T-cell (primary cell): ENCODE measurements around the gene SSH3. TPM values are rescaled to one million over a fixed set of nuclear protein-coding genes. Genes with fewer than 3 reads are reported as not detected.

Experiments
- ATAC-seq, 4 experiments: fragments of 200-7000 bp in 3 of 4; fragments of 150-1000 bp in 1 of 4; cut with Tn5 transposase; replicated peaks in 1 of 4; 1 replicate in 3 of 4; 2 replicates in 1 of 4; pipeline ENCODE4 v1.10.0; 2021; ENCODE audit warnings: moderate library complexity in 3 of 4, mild to moderate bottlenecking in 2 of 4, moderate number of reproducible peaks in 1 of 4
- CTCF ChIA-PET, 2 donors: fragments of 300-600 bp; sonication (Branson Sonifier 250); formaldehyde crosslinking; loops; one replicate each; lab custom pipeline; 2022; ENCODE audit warnings: antibody characterized with exemption in 2 of 2; lab: Charles Lee
- POLR2A ChIA-PET, 2 donors: fragments of 300-600 bp; sonication (Branson Sonifier 250); formaldehyde crosslinking; loops; one replicate each; lab custom pipeline; 2022; ENCODE audit warnings: antibody characterized with exemption in 2 of 2; lab: Charles Lee
- DNase-seq, 35 experiments: peaks; one replicate each; pipeline versions ENCODE4 v3.0.0 to v3.0.0-alpha.2; 2013 to 2023
- H3K27ac ChIP-seq: one replicate; pipeline ENCODE4 v1.5.1; 2013; ENCODE audit warnings: low read length
- H3K27me3 ChIP-seq, 2 experiments: replicated peaks in 1 of 2; 1 replicate in 1 of 2; 2 replicates in 1 of 2; pipeline versions ENCODE4 v1.6.1 to v1.7.0; 2013; ENCODE audit warnings: low read length in 1 of 2, mixed read lengths in 1 of 2; ENCODE audit not compliant: control insufficient read depth in 2 of 2, insufficient read depth in 2 of 2; ENCODE audit errors: extremely low read depth in 1 of 2
- H3K36me3 ChIP-seq, 2 donors: 1 replicate in 1 of 2; 2 replicates in 1 of 2; pipeline versions ENCODE4 v1.6.1 to v1.7.0; 2013; ENCODE audit warnings: low read length in 1 of 2; ENCODE audit not compliant: control insufficient read depth in 2 of 2, insufficient read depth in 1 of 2; ENCODE audit errors: extremely low read depth in 1 of 2
- H3K4me1 ChIP-seq, 2 experiments: 1 replicate in 1 of 2; 2 replicates in 1 of 2; pipeline versions ENCODE4 v1.6.1 to v1.7.0; 2013; ENCODE audit warnings: low read length in 2 of 2, mixed read lengths in 1 of 2; ENCODE audit not compliant: insufficient read depth in 2 of 2, control insufficient read depth in 1 of 2; ENCODE audit errors: extremely low read depth in 1 of 2
- H3K4me3 ChIP-seq, 2 donors: 1 replicate in 1 of 2; 2 replicates in 1 of 2; pipeline versions ENCODE4 v1.5.1 to v1.7.0; 2013; ENCODE audit warnings: mild to moderate bottlenecking in 2 of 2, low read length in 1 of 2, moderate library complexity in 1 of 2; ENCODE audit not compliant: control insufficient read depth in 1 of 2; ENCODE audit errors: extremely low read depth in 1 of 2
- H3K9me3 ChIP-seq: 2 replicates; pipeline ENCODE4 v1.7.0; 2013
- H3K27ac Mint-ChIP-seq, 2 donors: one replicate each; pipeline ENCODE4 v1.8.0; 2020 to 2021; ENCODE audit warnings: mild to moderate bottlenecking in 2 of 2, mixed read lengths in 2 of 2
- H3K27me3 Mint-ChIP-seq, 2 donors: one replicate each; pipeline ENCODE4 v1.8.0; 2021 to 2022; ENCODE audit warnings: mixed read lengths in 2 of 2
- H3K36me3 Mint-ChIP-seq: one replicate; pipeline ENCODE4 v1.8.0; 2021; ENCODE audit warnings: mixed read lengths
- H3K4me1 Mint-ChIP-seq, 3 donors: one replicate each; pipeline ENCODE4 v1.8.0; 2020 to 2022; ENCODE audit warnings: mixed read lengths in 3 of 3, mild to moderate bottlenecking in 1 of 3
- H3K4me3 Mint-ChIP-seq, 3 donors: one replicate each; pipeline ENCODE4 v1.8.0; 2020 to 2022; ENCODE audit warnings: mild to moderate bottlenecking in 3 of 3, mixed read lengths in 3 of 3, moderate library complexity in 3 of 3
- H3K9me3 Mint-ChIP-seq, 3 donors: one replicate each; pipeline ENCODE4 v1.8.0; 2020 to 2022; ENCODE audit warnings: mixed read lengths in 3 of 3
- WGBS: methylation state at CpG from one replicate; pipeline ENCODE4 v1.1.5; 2013; ENCODE audit warnings: missing lambda C conversion rate; ENCODE audit not compliant: insufficient coverage; 5-methylcytosine and 5-hydroxymethylcytosine counted together
- total RNA-seq, 35 experiments: library from RNA in 6 of 35; stranded (reverse) in 6 of 35; fragments of 120-200 nt in 1 of 35; gene quantifications; one replicate each; pipeline versions ENCODE4 v1.2.1 to v1.2.4 and lab custom pipeline; 2013 to 2026

The SSH3 gene
- total RNA-seq, 5 donors from 2014 or later (not counting 1 experiment from before 2014, with no cell fraction given) = 11.5 to 30.9 (median 26.7) TPM

DNA sequence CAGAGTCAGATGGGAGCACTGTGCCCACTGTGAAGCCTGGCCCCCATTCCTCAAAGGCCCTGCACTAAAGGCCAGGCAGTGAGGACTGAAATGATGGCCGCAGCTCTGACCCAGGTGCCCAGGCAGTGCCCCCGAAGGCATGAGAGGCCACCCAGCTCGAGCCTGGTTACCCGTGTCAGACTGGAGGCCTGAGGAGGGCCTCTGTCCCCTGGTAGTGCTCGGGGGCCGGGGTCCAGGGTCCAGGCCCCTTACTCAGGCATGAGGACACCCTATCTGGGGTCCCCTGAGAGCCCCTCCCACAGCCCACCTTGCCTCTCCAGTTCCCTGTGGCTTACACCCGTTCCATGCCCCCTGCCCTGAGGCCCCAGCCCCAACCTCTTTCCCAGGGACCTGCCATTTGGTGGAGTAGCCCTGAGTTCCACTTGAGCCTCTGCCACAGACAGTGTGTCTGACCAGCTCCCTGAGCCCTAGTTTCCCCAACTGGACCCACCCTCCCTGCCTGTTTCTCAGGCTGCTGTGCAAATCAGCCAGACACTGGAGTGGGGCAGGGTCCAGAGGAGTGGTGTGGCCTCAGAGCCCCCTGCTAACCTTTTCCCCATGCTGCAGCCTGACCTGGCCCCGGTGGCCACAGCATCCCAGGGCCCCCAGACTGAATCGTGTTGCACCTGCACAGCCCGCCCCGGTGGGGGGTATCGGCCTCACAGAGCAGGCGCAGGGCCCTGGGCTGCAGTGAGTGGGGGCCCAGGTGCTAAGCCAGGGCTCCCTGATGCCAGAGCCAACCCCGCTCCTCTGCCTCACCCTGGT lies 25.0 kb upstream of the SSH3 start:
- H3K4me1 ChIP-seq = peaks cover 47 to 100% of the 10 kb centered on the region in 2 experiments
- peak overlapping the region; percentile 49 to 58 for H3K4me3 ChIP-seq
- ChIA-PET POLR2A (interaction anchor here in 1 of 2 donors (1.1 kb wide), 1 partner anchor 9 kb away, joined by 4 read pairs; no protein-coding TSS in a partner anchor), CTCF (interaction anchor here (0.5 to 1.6 kb wide), 6 partner anchors 10 to 435 kb away, joined by 3 to 9 read pairs (median 4); no protein-coding TSS in a partner anchor)
- DNase-seq = peak in 1 of 35 experiments; percentile 5
- no peak for ATAC-seq
- Mint-ChIP-seq H3K4me1 (peaks cover 64 to 83% (median 75%) of the 10 kb centered on the region in 3 donors), H3K27ac (peak overlapping the region; percentile 98 to 99), H3K4me3 (peak overlapping the region; percentile 70 to 99 (median 77)), H3K27me3 (no peaks in the 10 kb centered on the region), H3K36me3 (peaks cover 22% of the 10 kb centered on the region), H3K9me3 (no peaks in the 10 kb centered on the region)
- H3K27ac ChIP-seq = peak overlapping the region; percentile 91
- 59% methylated on average over 12 of the region's 14 CpGs for WGBS
- no peaks in the 10 kb centered on the region for H3K9me3 ChIP-seq
- H3K27me3 ChIP-seq = no peaks in the 10 kb centered on the region
- H3K36me3 ChIP-seq = peaks cover 27 to 84% of the 10 kb centered on the region in 2 donors

DNA sequence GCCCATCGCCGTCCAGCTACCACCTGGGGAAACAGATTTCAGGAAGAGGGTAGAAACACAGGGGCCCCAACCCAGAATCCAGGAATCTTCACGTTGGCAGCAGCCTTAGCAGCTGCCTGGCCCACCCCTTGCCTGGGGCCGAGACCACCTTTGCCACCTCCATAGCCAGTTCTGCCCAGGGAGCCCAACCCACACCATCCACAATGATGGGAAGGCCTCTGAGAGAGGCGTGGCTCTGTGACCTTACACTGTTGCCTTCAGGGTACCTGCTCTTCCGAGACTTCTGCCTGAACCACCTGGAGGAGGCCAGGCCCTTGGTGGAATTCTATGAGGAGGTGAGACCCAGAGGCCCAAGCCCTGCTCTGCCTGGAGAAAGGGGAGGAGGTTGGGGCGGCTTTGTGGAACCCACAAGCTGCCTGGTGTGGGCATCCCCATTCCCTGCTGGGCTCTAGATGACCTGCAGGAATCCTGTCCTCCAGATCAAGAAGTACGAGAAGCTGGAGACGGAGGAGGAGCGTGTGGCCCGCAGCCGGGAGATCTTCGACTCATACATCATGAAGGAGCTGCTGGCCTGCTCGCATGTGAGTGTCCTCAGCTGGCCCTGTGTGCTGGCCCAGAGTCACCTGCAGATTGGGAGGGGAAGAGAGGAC lies 24.3 kb upstream of the SSH3 start:
- Histone ChIP-seq H3K4me3 (no peak overlapping the region), H3K27me3 (no peaks in the 10 kb centered on the region), H3K27ac (peak overlapping the region; percentile 91), H3K9me3 (no peaks in the 10 kb centered on the region), H3K4me1 (peaks cover 43 to 100% of the 10 kb centered on the region in 2 experiments), H3K36me3 (peaks cover 34 to 88% of the 10 kb centered on the region in 2 donors)
- H3K4me3 Mint-ChIP-seq = peak overlapping the region in 2 of 3 donors; percentile 43 to 99
- ChIA-PET POLR2A (no interaction called here), CTCF (no interaction called here)
- ATAC-seq (no peak), DNase-seq (peak in 1 of 35 experiments; percentile 2)
- no peaks in the 10 kb centered on the region for H3K9me3 Mint-ChIP-seq
- peaks cover 26% of the 10 kb centered on the region for H3K36me3 Mint-ChIP-seq
- H3K27me3 Mint-ChIP-seq = no peaks in the 10 kb centered on the region
- peaks cover 63 to 80% (median 73%) of the 10 kb centered on the region in 3 donors for H3K4me1 Mint-ChIP-seq
- WGBS = 88% methylated on average over 9 of the region's 14 CpGs
- H3K27ac Mint-ChIP-seq = peak overlapping the region; percentile 98 to 99

DNA sequence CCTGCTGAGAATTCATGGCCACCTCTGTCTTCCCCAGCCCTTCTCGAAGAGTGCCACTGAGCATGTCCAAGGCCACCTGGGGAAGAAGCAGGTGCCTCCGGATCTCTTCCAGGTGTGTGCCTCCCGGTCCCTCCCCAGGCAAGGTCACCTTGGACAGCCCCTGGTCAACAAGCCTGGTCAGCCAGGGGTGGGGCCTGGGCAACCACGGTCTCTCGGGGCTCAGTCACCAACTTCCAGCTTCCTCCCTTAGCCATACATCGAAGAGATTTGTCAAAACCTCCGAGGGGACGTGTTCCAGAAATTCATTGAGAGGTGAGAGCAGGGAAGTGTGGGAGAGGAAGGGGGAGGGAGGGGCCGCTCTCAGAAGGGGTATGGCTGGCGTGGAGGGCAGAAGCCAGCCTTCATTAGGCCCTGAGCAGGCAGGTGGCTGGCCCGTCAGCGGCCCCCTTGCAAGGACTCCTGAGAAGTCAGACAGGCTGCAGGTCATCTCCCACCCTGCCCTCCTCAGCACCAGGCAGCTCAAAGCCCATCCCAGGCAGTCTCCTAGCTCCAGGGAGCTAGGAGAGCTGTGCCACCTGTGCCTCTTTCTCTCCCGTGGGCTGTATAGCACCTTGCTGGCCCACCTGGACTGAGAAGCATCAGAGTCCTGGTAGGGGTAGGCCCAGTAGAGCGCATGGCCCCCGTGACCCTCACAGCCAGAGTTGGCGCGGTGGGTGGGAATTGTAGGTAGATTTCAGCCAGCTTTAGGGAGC lies 23.6 kb upstream of the SSH3 start:
- H3K36me3 ChIP-seq = peaks cover 39 to 91% of the 10 kb centered on the region in 2 donors
- peak in 1 of 35 experiments; percentile 2 for DNase-seq
- peak overlapping the region; percentile 91 for H3K27ac ChIP-seq
- Mint-ChIP-seq H3K27me3 (no peaks in the 10 kb centered on the region), H3K9me3 (no peaks in the 10 kb centered on the region), H3K4me1 (peaks cover 56 to 74% (median 67%) of the 10 kb centered on the region in 3 donors), H3K27ac (peak overlapping the region; percentile 98 to 99), H3K4me3 (peak overlapping the region in 1 of 3 donors; percentile 99), H3K36me3 (peaks cover 27% of the 10 kb centered on the region)
- no peaks in the 10 kb centered on the region for H3K27me3 ChIP-seq
- CTCF ChIA-PET = no interaction called here
- H3K9me3 ChIP-seq = no peaks in the 10 kb centered on the region
- H3K4me3 ChIP-seq = no peak overlapping the region
- peaks cover 41 to 100% of the 10 kb centered on the region in 2 experiments for H3K4me1 ChIP-seq
- 86% methylated on average over 14 of the region's 17 CpGs for WGBS
- no peak for ATAC-seq
- POLR2A ChIA-PET = interaction anchor here in 1 of 2 donors (0.5 kb wide), 1 partner anchor 20 kb away, joined by 5 read pairs; no protein-coding TSS in a partner anchor

DNA sequence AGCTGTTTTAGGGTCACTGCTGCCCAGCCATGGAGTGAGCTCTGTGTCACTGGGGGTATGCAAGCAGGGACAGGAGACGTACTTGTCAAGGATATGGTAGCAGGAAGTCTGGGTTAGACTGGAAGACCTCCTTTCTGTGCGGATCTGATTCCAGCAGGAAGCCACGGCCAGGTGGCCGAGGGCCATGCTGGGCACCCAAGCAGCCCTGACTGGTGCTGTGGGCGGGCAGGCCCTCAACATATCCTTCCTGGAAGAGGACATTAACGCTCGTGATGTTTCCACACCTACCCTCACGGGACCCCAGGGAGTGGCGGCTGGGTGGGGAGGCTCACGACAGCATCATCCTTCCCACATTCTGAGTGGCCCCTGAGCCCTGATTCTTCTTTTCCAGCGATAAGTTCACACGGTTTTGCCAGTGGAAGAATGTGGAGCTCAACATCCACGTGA lies 23.0 kb upstream of the SSH3 start:
- H3K27me3 ChIP-seq = no peaks in the 10 kb centered on the region
- Mint-ChIP-seq H3K36me3 (peaks cover 30% of the 10 kb centered on the region), H3K4me1 (peaks cover 54 to 72% (median 65%) of the 10 kb centered on the region in 3 donors), H3K4me3 (peak overlapping the region in 1 of 3 donors; percentile 99), H3K27me3 (no peaks in the 10 kb centered on the region), H3K9me3 (no peaks in the 10 kb centered on the region), H3K27ac (peak overlapping the region; percentile 98 to 99)
- no peaks in the 10 kb centered on the region for H3K9me3 ChIP-seq
- no peak overlapping the region for H3K4me3 ChIP-seq
- DNase-seq = peak in 1 of 35 experiments; percentile 0
- peaks cover 38 to 100% of the 10 kb centered on the region in 2 experiments for H3K4me1 ChIP-seq
- 92% methylated on average over 7 of the region's 13 CpGs for WGBS
- CTCF ChIA-PET = no interaction called here
- H3K27ac ChIP-seq = peak overlapping the region; percentile 91
- H3K36me3 ChIP-seq = peaks cover 43 to 91% of the 10 kb centered on the region in 2 donors
- ATAC-seq = no peak
- POLR2A ChIA-PET = interaction anchor here in 1 of 2 donors (0.5 kb wide), 1 partner anchor 20 kb away, joined by 5 read pairs; no protein-coding TSS in a partner anchor

DNA sequence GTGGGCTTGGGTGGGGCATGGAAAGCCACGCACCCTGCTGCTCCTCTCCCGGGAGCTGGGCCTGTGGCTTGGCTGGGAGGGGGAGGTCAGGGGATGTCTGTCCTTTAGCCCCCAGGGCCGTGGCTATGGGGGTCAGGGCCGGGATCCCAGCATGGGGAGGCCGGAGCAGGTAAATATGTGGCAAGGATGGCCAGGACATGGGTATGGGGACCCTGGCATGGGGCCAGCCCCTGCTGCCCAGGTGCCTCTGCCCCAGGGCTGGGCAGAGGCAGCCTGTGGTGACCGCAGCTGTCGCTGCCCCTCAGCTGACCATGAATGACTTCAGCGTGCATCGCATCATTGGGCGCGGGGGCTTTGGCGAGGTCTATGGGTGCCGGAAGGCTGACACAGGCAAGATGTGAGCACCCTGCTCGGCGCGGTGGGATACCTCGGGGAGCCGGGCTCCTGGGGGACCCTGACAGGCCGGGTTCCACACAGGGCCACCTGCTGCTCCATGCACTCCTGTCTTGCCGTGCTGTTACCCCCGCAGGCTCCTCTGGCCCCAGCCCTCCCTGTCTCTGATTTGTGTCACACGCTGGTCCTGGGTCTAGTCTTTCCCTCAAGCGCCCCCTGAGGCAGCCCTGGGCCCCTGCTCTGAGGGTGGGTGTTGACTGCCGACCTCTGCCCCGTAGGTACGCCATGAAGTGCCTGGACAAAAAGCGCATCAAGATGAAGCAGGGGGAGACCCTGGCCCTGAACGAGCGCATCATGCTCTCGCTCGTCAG lies 22.4 kb upstream of the SSH3 start:
- H3K27me3 Mint-ChIP-seq = no peaks in the 10 kb centered on the region
- no peak overlapping the region for H3K4me3 ChIP-seq
- POLR2A ChIA-PET = no interaction called here
- H3K9me3 Mint-ChIP-seq = no peaks in the 10 kb centered on the region
- H3K36me3 Mint-ChIP-seq = peaks cover 26% of the 10 kb centered on the region
- H3K4me1 Mint-ChIP-seq = peaks cover 47 to 71% (median 63%) of the 10 kb centered on the region in 3 donors
- ATAC-seq (no peak), DNase-seq (peak in 1 of 35 experiments; percentile 1)
- no peaks in the 10 kb centered on the region for H3K27me3 ChIP-seq
- H3K9me3 ChIP-seq = no peaks in the 10 kb centered on the region
- peak overlapping the region; percentile 91 for H3K27ac ChIP-seq
- 93% methylated on average over 30 of the region's 31 CpGs for WGBS
- H3K36me3 ChIP-seq = peaks cover 46 to 92% of the 10 kb centered on the region in 2 donors
- H3K4me1 ChIP-seq = peaks cover 36 to 100% of the 10 kb centered on the region in 2 experiments
- H3K27ac Mint-ChIP-seq = peak overlapping the region; percentile 98 to 99
- CTCF ChIA-PET = no interaction called here
- H3K4me3 Mint-ChIP-seq = no peak overlapping the region
